Coronary artery (tissue), 2 donors: ENCODE results near the gene DNAH1.
A peak's percentile ranks its signal among the peaks of the same experiment; 100 is the strongest.

Experiments
- DNase-seq: peaks from one replicate; pipeline ENCODE4 v3.0.0-alpha.2; 2017; ENCODE audit warnings: low spot score
- H3K27ac ChIP-seq, 2 donors: fragments of 200-600 bp; sonication (generic); one replicate each; pipeline ENCODE4 v1.5.1; 2016 to 2019
- H3K4me3 ChIP-seq: fragments of 200-600 bp; sonication (generic); 2 replicates; pipeline ENCODE4 v1.5.1; 2016; ENCODE audit warnings: mild to moderate bottlenecking, moderate library complexity
- CTCF ChIP-seq: fragments of 200-600 bp; sonication (generic); IDR thresholded peaks from one replicate; pipeline ENCODE4 v1.5.1; 2019; ENCODE audit warnings: antibody characterized with exemption

Gene DNAH1

GRCh38 chr3:52305926-52306325, 10.2 kb upstream of the DNAH1 start:
- H3K27ac ChIP-seq, result no peak overlapping the region
- no peak for DNase-seq
- no peak overlapping the region for H3K4me3 ChIP-seq
- TF ChIP-seq CTCF, result no peak

DNA sequence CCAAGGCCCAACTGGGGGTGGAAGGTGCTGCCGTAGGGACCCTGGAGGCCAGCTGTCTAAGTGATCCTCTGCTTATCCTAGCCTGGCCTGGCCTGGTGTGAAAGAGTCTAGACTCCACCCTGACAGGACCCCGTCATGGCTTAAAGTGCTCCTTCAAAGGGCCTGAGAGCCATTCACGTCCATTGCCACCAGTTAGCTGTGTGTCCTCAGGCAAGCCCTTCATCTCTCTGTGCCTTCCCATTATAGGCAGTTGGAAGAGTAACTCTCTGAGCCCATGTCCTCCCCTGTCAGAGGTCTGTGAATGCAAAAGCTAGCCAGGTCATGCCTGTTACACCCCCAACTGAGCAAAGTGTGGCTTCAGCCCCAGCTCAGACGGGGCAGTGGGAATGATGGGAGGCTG, 9.1 kb upstream of the DNAH1 start:
- H3K27ac ChIP-seq, result no peak overlapping the region
- no peak overlapping the region for H3K4me3 ChIP-seq
- no peak for TF ChIP-seq CTCF
- DNase-seq, result no peak

GRCh38 chr3:52308308-52308707, 7.8 kb upstream of the DNAH1 start:
- Histone ChIP-seq H3K27ac (no peak overlapping the region), H3K4me3 (no peak overlapping the region)
- no peak for TF ChIP-seq CTCF
- no peak for DNase-seq

DNA sequence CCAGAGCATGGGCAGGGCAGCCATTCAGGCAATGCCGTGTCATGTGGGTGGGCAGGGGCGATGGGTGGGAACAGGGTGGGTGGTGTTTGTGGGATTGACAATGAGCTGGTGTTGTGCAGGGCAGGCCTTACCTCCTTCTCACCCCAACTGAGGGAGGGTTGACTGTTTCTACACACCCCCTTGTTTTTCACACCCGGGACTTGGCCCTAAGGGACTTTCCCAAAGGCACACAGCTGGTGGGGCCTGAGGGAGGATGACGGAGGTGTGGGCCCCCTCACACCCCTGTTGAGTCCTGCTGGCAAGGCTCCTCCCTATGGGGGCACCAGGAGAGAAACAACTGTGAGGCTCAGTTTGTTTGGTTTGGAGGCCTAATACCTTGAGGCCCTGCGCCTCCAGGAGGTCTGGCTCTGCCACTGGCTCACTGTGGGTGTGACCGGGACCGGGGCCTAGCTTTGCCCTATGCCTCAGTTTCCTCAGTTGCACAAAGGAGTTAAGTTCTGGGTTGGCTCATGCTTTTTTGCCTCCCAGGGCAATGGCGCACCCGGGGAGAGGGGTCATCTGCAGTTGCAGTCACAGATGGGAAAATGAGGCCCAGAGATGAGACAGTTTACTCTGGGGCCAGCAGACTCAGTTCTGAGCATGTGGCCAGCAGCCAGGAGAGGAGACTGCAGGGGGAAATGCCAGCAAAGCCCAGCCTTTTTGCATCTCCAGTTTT, 5.1 kb upstream of the DNAH1 start:
- no peak overlapping the region for H3K4me3 ChIP-seq
- H3K27ac ChIP-seq, result no peak overlapping the region
- DNase-seq, result no peak
- TF ChIP-seq CTCF, result no peak

DNA sequence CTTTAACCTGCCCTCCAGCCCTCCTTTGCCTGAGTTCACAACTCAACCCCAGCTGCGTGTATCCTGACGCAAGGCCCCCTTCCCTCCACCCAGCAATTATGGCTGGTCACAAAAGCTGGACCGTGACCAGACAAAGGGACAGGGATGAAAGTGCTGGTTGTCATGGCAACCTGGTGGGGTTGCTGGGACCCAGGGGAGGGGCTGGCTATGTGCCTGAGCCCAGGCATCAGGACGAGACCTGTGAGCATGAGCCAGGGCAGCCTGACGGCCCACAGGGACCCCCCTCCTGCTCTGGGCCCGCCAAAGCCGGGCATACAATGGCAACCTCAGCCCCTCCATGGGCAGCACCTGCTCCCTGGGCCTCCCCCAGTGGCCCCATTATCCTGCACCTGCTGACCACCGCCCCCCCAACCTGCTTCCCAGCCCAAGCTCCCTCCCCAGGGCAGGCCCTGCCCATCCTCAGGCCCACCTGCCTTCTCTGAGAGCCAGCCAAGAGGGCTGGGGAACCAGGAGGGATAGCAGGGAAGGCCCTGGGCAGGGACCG, 4.5 kb upstream of the DNAH1 start:
- TF ChIP-seq CTCF, result no peak
- no peak overlapping the region for H3K27ac ChIP-seq
- H3K4me3 ChIP-seq, result no peak overlapping the region
- DNase-seq, result no peak

GRCh38 chr3:52313188-52313773, 2.8 kb upstream of the DNAH1 start:
- Histone ChIP-seq H3K4me3 (no peak overlapping the region), H3K27ac (peak overlapping the region in 1 of 2 donors; percentile 69)
- no peak for TF ChIP-seq CTCF
- no peak for DNase-seq

GRCh38 chr3:52313774-52314188, 2.3 kb upstream of the DNAH1 start:
- peak overlapping the region in 1 of 2 donors; percentile 69 for H3K27ac ChIP-seq
- TF ChIP-seq CTCF, result no peak
- DNase-seq, result no peak
- no peak overlapping the region for H3K4me3 ChIP-seq
